Activated CD4-positive, CD25-positive, alpha-beta regulatory T cell treated with anti-CD3 and anti-CD28 coated beads, Interleukin-2, amount 50 U/mL, for 72 hours (primary cell): ENCODE results near the gene CELF5.
A peak's percentile ranks its signal among the peaks of the same experiment; 100 is the strongest.
"Not testable (repeated sequence)": the region's sequence is repeated elsewhere in the genome, so short reads cannot be mapped to it uniquely, and the experiment has no call there.

Experiments used
- DNase-seq: peaks from one replicate; pipeline ENCODE4 v3.0.0; 2021

CELF5 gene

GRCh38 chr19:3295581-3295980, 71.1 kb downstream of the CELF5 start:
- no peak for DNase-seq

- DNase-seq = no peak
Observed at GRCh38 chr19:3296034-3296433, 71.6 kb downstream of the CELF5 start.

GRCh38 chr19:3296446-3296845, 72.0 kb downstream of the CELF5 start:
- DNase-seq = no peak

GRCh38 chr19:3298853-3299449, 74.5 kb downstream of the CELF5 start:
- no peak for DNase-seq

GRCh38 chr19:3300566-3300965, 76.1 kb downstream of the CELF5 start:
- DNase-seq = not testable (repeated sequence)

DNA sequence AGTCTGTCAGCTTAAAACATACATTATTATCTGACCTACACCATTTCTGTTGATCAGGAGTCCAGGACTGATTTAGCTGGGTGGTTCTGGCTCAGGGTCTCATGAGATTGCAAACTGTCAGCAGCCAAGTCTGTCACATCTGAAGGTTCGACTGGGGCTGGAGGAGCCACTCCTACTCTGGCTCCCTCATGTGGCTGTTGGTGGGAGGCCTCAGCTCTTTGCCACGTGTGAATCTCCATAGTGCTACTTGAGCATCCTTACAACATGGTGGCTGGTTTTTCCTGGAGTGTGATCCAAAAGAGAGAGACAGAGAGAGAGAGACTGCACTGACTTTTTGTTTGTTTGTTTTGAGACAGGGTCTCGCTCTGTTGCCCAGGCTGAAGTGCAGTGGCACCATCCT, 78.3 kb downstream of the CELF5 start:
- no peak for DNase-seq

DNA sequence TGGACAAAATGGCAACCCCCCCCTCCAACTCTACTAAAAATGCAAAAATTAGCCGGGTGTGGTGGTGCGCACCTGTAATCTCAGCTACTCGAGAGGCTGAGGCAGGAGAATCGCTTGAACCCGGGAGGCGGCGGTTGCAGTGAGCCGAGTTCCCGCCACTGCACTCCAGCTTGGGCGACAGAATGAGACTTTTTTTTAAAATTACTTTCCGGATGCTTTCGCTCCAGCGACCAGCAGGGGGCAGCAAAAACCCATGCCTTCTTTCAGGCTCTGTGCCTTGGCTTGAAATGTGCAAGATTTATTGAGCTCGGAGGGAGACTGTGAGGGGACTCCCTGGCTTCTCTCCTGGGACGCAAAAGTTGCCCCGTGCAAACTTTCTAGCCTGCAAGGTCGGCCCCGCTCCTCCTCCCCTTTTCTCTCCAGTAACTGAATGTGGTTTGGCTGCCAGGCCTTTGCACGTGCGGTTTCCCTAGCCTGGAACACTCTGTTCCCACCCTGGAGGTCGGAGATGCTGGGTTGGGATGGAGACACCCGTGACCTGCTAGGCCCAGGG, 80.5 kb downstream of the CELF5 start:
- DNase-seq = peak; percentile 81

DNA sequence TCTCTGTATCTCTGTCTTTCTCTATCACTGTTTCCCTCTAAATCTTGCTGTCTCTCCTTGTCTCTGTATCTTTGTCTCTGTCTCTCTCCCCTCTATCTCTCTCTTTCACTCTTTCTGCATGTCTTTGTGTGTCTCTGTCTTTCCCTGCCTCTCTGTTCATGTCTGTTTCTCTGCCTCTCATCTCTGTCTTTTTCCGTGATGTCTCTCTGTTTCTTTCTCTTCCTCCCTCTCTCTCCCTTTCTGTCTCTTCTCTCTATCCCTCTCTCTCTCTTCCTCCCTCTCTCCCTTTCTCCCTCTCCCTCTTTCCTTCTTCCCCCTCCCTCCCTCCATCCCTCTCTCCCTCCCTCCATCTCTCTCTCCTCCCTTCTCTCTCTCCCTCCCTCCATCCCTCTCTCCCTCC, 85.3 kb downstream of the CELF5 start:
- DNase-seq = no peak

DNA sequence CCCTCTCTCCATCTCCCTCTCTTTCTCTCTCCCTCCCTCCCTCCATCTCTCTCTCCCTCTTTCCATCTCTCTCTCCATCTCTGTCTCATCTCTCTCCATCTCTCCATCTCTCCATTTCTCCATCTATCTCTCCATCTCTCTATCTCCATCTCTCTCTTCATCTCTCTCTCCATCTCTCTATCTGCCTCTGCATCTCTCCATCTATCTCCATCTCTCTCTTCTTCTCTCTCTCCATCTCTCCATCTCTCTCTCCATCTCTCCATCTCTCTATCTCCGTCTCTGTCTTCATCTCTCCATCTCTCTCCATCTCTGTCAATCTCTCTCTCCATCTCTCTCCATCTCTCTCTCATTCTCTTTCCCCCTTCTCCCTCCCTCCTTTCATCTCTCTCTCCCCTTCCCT, 85.8 kb downstream of the CELF5 start:
- DNase-seq = no peak

DNA sequence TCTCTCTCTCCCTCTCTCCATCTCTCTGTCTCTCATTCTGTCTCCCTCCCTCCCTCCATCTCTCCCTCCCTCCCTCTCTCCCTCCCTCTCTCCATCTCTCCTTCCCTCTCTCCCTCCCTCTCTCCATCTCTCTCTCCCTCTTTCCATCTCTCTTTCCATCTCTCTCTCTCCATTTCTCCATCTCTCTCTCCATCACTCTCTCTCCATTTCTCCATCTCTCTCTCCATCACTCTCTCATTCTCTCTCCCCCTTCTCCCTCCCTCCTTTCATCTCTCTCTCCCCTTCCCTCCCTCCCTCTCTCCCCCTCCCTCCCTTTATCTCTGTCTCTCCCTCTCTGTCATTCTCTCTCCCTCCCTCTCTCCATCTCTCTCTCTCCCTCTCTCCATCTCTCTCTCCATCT, 86.2 kb downstream of the CELF5 start:
- no peak for DNase-seq

DNA sequence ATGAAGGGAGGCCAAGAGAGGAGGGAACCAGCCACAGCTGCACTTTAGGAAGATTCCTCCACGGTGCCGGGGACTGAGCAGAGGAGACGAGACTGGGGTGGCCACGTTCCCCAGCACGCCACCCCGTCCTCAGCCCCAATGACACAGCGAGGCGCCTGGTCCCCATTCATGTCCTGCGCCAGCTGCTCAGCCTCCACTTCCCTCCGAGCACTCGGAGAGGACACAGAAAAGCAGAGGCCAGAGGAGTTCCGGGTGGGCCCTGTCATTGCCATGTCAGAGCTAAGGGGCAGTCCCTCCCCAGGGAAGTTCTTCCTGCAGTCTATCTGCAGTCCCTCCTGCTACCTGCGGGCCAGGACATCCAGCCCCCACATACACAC, 88.7 kb downstream of the CELF5 start:
- no peak for DNase-seq

DNA sequence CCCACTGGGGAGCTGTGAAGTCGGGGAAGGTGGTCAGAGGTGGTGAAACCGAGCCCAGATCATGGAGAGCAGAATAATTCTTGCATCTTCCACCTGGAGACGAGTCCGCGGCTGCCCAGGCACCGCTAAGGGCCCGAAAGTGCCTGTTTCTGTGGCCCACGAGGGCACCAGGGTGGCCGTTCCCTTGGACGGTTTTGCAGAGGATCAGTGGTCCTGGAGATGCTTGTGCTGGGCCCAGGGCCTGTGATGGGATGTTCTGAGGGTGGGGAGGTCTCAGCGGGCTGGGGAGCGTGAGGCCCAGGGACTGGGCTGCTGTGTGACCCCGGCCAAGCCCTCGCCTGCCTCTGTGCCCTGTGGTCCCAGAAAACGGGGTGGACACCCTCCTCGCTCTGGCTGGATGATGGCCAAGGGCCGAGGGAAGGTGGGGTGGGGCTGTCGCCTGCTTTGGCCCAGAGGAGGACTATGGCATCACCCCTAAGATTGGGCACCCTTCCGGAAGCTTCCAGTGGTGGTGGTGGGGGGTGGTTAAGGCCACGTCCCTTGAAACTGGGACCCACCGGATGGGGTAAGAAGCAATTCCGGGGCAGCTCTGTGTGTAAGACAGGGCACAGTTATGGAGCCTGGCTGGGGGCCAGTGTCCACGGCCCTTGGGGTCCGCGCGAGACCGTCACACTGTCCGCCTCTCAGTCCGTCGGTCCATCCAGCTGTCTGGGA, 90.7 kb downstream of the CELF5 start:
- DNase-seq = no peak

DNA sequence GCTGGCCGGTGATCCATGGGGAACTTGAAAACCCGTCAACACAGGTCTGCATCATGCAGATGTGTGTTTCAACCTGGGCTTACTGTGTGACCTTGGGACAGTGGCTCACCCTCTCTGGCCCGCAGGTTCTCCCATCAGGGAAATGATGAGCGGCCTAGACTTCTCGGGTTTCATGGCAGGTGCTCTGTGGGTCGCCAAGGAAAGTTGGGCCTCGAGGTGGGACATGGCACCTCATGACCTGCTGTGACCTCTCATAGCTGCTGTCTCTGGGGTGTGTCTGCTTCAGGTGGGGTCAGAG, 91.2 kb downstream of the CELF5 start:
- DNase-seq = no peak

DNA sequence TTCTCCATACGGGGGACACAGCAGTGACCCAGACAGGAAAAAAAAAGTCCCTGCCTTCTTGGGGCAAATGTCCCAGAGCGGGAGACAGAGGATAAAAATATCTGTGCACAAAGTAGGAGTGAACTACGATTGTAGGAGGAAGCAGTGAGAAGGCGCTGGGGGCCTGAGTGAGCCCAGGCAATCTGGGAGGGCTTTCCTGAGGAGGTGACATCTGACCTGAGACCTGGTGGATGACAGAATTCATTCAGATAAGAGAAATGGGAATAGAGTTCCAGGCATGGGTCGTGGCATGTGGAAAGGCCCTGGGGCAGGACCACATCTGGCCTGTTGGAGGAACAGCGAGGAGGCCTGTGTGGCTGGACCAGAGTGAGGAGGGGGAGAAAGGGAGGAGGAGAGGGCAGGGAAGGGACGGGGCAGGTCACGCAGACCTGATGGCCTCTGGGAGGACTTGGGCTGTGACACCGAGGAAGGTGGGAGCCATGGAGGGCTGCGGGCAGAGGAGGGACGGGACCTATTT, 91.7 kb downstream of the CELF5 start:
- DNase-seq = no peak

DNA sequence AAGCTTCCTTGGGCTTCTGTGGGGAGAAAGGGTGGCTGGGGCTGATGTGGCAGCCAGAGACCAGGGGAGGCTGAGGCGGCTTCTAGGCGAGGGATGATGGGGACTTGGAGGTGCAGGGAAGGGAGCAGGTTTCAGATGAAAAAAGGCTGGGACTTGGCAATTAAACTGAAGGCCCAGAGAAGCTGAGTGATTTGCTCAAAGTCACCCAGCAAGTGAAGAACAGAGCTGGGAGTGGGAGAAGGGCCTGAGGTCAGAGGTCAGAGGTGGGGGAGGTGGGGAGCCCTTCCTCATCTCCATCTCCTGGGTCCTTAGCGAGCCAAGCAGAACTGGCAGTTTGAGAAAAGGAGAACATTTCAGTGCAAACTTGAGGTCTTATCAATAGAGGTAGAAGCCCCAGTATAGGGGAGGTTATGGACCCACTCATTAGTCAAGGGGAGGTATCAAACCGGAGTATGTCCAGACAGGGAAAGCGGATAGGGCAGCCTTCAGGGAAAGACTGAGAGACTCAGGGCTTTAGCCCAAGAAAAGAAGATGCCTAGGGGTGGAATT, 92.3 kb downstream of the CELF5 start:
- no peak for DNase-seq

DNA sequence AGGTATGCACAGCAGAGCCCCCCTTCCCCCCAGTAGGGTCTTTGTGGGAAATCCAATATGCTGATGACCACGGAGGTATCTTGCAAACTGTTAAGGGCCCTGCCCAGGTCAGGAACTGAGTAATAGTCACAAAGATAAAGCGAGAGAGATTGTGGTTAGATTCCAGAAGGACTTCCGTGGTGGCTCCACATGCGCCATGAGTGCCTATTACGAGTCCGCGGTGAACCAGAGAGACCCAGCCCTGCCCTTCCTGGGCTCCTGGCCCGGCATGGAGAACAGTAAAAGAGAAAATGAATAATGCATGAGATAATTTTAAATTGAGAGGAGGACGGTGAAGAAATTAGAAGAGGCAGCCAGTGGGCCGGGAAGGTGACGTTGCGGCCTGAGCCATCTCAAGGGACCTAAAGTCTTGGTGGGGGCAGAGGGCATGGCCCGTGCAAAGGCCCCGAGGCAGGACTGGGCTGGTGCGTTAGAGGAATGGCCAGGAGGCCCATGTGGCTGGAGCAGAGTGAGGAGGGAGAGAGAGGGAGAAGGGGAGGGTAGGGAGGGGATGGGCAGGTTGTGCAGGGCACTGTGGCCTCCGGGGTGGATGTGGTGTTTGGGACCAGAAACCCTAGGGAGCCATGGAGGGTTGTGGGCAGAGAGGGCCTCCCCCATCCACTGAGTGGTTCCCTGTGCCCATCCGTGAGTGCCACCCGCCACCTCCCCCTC, 95.3 kb downstream of the CELF5 start:
- no peak for DNase-seq

DNA sequence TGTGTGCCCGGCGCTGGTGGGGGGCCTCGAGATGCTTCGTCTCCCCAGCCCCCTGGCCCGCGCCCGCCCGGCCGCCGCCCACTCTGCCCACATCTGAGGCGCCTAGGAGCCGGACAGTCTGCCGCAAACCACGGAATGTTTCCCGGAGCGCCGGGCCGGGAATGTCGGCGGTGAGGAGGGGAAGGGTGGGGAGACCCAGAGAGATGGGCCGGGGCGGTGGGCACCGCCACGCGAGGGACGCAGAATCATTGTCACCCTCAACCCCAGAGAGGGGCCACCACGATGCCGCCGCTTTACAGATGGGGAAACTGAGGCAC, 95.9 kb downstream of the CELF5 start:
- no peak for DNase-seq

DNA sequence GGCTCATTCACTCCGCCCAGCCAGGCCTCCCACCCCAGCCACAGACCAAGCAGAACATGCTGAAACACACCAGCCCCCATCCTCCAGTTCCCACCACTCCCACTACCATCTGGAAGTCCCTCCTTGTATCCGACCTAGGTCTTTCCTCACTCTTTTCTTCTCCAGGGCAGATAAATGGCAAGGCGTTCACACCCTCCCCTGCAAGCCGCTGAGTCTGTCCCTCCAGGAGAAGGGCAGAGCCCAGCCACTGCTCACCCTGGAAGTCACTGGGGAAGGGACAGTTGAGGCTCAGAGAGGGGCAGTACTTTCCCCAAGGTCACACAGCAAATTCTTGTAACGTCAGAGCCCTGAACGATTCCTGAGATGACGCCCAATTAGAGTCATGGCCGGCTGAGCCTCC, 96.4 kb downstream of the CELF5 start:
- no peak for DNase-seq

DNA sequence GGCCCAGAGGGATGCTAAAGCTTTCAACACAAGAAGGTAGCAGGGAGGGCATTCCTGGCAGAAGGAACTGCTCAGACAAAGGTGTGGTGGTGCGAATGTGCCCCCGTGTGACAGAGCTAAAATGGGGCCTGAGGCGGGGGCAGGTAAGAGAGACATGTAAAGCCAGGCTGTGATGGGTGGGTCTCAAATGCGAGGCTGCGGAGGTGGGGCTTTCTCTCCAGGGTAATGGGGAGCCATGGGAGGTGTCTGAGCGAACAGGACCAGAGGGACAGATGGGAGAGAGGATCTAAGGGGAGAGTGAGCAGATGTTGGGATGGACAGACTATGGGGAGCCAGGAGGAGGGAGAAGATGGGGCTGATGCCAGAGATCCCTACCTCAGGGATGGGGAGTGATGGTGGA, 97.2 kb downstream of the CELF5 start:
- DNase-seq = no peak

GRCh38 chr19:3322199-3322978, 97.9 kb downstream of the CELF5 start:
- DNase-seq = no peak

DNA sequence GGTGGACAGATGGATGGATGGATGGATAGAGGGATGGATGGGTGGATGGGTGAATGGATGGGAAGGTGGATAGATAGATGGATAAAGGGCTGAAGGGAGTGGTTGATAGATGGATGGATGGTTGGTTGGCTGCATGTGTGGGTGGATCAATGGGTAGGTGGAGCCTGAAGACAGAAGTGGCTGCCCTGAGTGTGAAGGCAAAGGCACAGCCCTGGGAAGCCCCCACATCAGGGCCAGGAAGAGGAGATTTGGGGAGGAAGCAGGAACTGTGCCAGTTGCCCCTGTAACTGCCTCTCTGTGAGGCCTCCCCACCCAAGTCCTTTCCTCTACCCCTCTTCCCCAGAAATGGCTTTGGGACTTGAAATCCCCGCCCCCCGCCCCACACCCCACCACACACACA, 98.6 kb downstream of the CELF5 start:
- DNase-seq = no peak

GRCh38 chr19:3323658-3324057, 99.2 kb downstream of the CELF5 start:
- no peak for DNase-seq

DNA sequence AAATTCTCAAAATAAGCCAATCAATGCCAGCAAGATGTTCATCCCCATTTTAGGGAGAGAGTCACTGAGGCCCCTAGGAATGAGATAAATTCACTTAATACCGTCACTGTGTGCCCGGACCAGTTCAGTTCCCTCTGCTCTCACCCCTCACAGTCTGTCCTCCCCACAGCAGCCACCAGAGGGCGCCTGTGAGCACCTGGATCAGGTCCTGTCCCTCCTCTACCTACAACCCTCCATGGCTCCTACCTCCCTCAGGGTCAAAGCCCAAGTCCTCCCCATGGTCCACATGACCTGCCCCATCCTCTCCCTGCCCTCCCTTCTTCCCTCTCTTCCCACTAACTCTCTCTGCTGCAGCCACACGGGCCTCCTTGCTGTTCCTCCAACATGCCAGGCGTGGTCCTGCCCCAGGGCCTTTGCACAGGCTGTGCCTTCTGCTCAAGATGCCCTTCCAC, 100.0 kb downstream of the CELF5 start:
- DNase-seq = peak; percentile 91
